Breast epithelium (tissue), 4 donors: ENCODE measurements around the gene CIAO2B. TPM values are rescaled to one million over a fixed set of nuclear protein-coding genes. Genes with fewer than 3 reads are reported as not detected.

ENCODE experiments used
- DNase-seq, 2 donors: peaks; one replicate each; pipeline ENCODE4 v3.0.0-alpha.2; 2019; ENCODE audit warnings: low spot score in 2 of 2
- H3K27ac ChIP-seq, 2 donors: fragments of 200-600 bp; sonication (generic) in 1 of 2; one replicate each; pipeline ENCODE4 v1.5.1; 2016 to 2019; ENCODE audit warnings: mild to moderate bottlenecking in 1 of 2
- H3K27me3 ChIP-seq, 2 donors: fragments of 200-600 bp; sonication (generic) in 1 of 2; one replicate each; pipeline versions ENCODE4 v1.5.1 to v1.6.0; 2017 to 2019; ENCODE audit warnings: control low read depth in 1 of 2, mild to moderate bottlenecking in 1 of 2
- H3K36me3 ChIP-seq: fragments of 200-600 bp; one replicate; pipeline ENCODE4 v1.5.1; 2019
- H3K4me1 ChIP-seq, 2 donors: fragments of 200-600 bp; sonication (generic); one replicate each; pipeline ENCODE4 v1.5.1; 2016 to 2019; ENCODE audit warnings: control low read depth in 1 of 2
- H3K4me3 ChIP-seq, 3 donors: fragments of 200-600 bp; sonication (generic); 1 replicate in 2 of 3; 2 replicates in 1 of 3; pipeline ENCODE4 v1.5.1; 2016 to 2019; ENCODE audit warnings: mild to moderate bottlenecking in 3 of 3, moderate library complexity in 2 of 3
- H3K9me3 ChIP-seq, 2 donors: fragments of 200-600 bp; sonication (generic) in 1 of 2; one replicate each; pipeline ENCODE4 v1.5.1; 2016 to 2019; ENCODE audit warnings: control low read depth in 1 of 2
- CTCF ChIP-seq, 3 donors: fragments of 450-650 bp; IDR thresholded peaks; one replicate each; pipeline ENCODE4 v1.5.1; 2016 to 2017; ENCODE audit warnings: antibody characterized with exemption in 3 of 3, mild to moderate bottlenecking in 3 of 3, moderate library complexity in 3 of 3
- POLR2A ChIP-seq: fragments of 450-650 bp; IDR thresholded peaks from one replicate; pipeline ENCODE4 v1.6.1; 2016; ENCODE audit warnings: antibody characterized with exemption, mild to moderate bottlenecking, moderate library complexity
- POLR2AphosphoS5 ChIP-seq, 3 donors: sonication (generic); formaldehyde crosslinking; IDR thresholded peaks; one replicate each; pipeline ENCODE4 v1.6.1; 2017; ENCODE audit warnings: antibody characterized with exemption in 3 of 3
- intact Hi-C: fragments of 100-400 bp; cut with DNase I; formaldehyde crosslinking; loops from one replicate; pipeline ENCODE4 v1.15.1; 2023; ENCODE audit warnings: low total_unique reads
- total RNA-seq, 3 donors: library from RNA; depleted of rRNA; stranded (reverse); fragments of >200 nt; gene quantifications; one replicate each; pipeline ENCODE4 v1.1.0, GENCODE V29; 2016

Gene CIAO2B
- total RNA-seq, 3 donors from 2014 or later, result 45.7 to 77.3 (median 65.4) TPM

- no peak for TF ChIP-seq POLR2AphosphoS5 (IDR thresholded peaks at IDR 0.05)
- no peak for TF ChIP-seq POLR2A
- no peak for TF ChIP-seq CTCF (IDR thresholded peaks at IDR 0.05)
- intact Hi-C loops, result no loop called here
These were observed 16.2 kb upstream of the CIAO2B start for GRCh38 chr16:66950437-66950836.

GRCh38 chr16:66949472-66949871 lies 15.3 kb upstream of the CIAO2B start:
- DNase-seq, result no peak
- intact Hi-C loops, result no loop called here
- TF ChIP-seq POLR2A, result no peak
- TF ChIP-seq POLR2AphosphoS5 (IDR thresholded peaks at IDR 0.05), result no peak
- TF ChIP-seq CTCF (IDR thresholded peaks at IDR 0.05), result no peak

More at GRCh38 chr16:66950437-66950836, 16.2 kb upstream of the CIAO2B start:
- no peak for DNase-seq
- no peaks in the 10 kb centered on the region for H3K36me3 ChIP-seq
- no peak overlapping the region for H3K4me3 ChIP-seq
- H3K27ac ChIP-seq, result no peak overlapping the region
- H3K4me1 ChIP-seq, result no peaks in the 10 kb centered on the region
- peaks cover 0 to 8% of the 10 kb centered on the region in 2 donors for H3K27me3 ChIP-seq
- H3K9me3 ChIP-seq, result no peaks in the 10 kb centered on the region

GRCh38 chr16:66948837-66949225 lies 14.6 kb upstream of the CIAO2B start:
- H3K27me3 ChIP-seq, result peaks cover 0 to 8% of the 10 kb centered on the region in 2 donors
- no peaks in the 10 kb centered on the region for H3K4me1 ChIP-seq
- intact Hi-C loops, result no loop called here
- no peaks in the 10 kb centered on the region for H3K9me3 ChIP-seq
- DNase-seq, result no peak
- peak overlapping the region; percentile 44 to 76 (median 58) for H3K4me3 ChIP-seq
- no peak overlapping the region for H3K27ac ChIP-seq
- no peaks in the 10 kb centered on the region for H3K36me3 ChIP-seq
- TF ChIP-seq CTCF (IDR thresholded peaks at IDR 0.05), result no peak
- TF ChIP-seq POLR2A, result no peak
- no peak for TF ChIP-seq POLR2AphosphoS5 (IDR thresholded peaks at IDR 0.05)

More at GRCh38 chr16:66949472-66949871, 15.3 kb upstream of the CIAO2B start:
- H3K4me1 ChIP-seq, result no peaks in the 10 kb centered on the region
- H3K27me3 ChIP-seq, result peaks cover 0 to 8% of the 10 kb centered on the region in 2 donors
- no peaks in the 10 kb centered on the region for H3K9me3 ChIP-seq
- no peak overlapping the region for H3K27ac ChIP-seq
- no peak overlapping the region for H3K4me3 ChIP-seq
- H3K36me3 ChIP-seq, result no peaks in the 10 kb centered on the region

GRCh38 chr16:66948134-66948836 lies 14.1 kb upstream of the CIAO2B start:
- no peak for TF ChIP-seq CTCF (IDR thresholded peaks at IDR 0.05)
- no peak for TF ChIP-seq POLR2A
- no peak for TF ChIP-seq POLR2AphosphoS5 (IDR thresholded peaks at IDR 0.05)
- intact Hi-C loops, result no loop called here
- Histone ChIP-seq H3K36me3 (no peaks in the 10 kb centered on the region), H3K27me3 (peaks cover 0 to 8% of the 10 kb centered on the region in 2 donors), H3K9me3 (no peaks in the 10 kb centered on the region), H3K4me3 (peak overlapping the region; percentile 44 to 76 (median 58)), H3K4me1 (no peaks in the 10 kb centered on the region), H3K27ac (no peak overlapping the region)
- DNase-seq, result no peak

GRCh38 chr16:66947302-66948065 lies 13.3 kb upstream of the CIAO2B start:
- H3K4me3 ChIP-seq, result peak overlapping the region; percentile 44 to 76 (median 58)
- TF ChIP-seq CTCF (IDR thresholded peaks at IDR 0.05) (peak; percentile 84 to 90 (median 86)), POLR2AphosphoS5 (IDR thresholded peaks at IDR 0.05) (no peak), POLR2A (no peak)
- no peaks in the 10 kb centered on the region for H3K36me3 ChIP-seq
- peaks cover 0 to 8% of the 10 kb centered on the region in 2 donors for H3K27me3 ChIP-seq
- no peaks in the 10 kb centered on the region for H3K9me3 ChIP-seq
- no peak overlapping the region for H3K27ac ChIP-seq
- intact Hi-C loops, result no loop called here
- H3K4me1 ChIP-seq, result no peaks in the 10 kb centered on the region
- peak; percentile 72 to 77 for DNase-seq
